ENCODE data around the gene GSTT4.
"Not testable (repeated sequence)": the region's sequence is repeated elsewhere in the genome, so short reads cannot be mapped to it uniquely, and the experiment has no call there.

GSTT4 gene

GRCh38 chr22:24024354-24024753, 19.1 kb upstream of the GSTT4 start:
- no peak for DNase-seq

DNA sequence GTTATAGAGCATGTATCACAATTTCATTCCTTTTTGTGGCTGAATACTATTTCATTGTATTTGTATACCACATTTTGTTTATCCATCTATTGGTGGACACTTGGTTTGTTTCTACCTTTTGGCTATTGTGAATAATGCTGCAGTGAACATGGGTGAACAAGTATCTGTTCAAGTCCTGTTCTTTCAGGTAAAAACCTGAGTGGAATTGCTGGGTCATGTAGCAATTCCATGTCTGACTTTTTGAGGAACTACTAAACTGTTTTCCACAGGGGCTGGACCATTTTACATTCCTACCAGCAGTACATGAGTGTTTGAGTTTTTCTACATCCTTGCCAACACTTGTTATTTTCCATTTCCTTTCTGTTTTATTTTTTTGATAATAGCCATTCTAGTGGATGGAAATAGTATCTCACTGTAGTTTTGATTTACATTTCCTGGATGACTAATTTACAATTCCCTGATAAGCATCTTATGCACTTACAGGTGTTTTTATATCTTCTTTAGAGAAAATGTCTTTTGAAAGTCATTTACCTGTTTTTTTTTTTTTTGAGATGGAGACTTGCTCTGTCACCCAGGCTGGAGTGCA, 18.0 kb upstream of the GSTT4 start:
- no peak for DNase-seq

DNA sequence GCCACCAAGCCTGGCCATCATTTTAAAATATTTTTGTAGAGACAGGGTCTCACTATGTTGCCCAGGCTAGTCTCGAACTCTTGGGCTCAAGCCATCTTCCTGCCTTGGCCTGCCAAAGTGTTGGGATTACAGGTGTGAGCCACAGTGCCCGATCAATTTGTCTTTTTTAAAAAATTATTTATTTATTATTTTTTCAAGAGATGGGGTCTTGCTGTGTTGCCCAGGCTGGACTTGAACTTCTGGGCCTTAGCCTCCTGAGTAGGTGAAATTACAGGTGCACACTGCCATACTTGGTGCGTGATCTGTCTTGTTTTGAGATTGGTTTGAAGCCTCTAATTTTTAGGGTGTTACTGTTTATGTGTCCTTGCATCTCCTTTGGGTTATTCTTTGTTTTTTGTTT, 16.1 kb upstream of the GSTT4 start:
- DNase-seq = no peak

- no peak for DNase-seq
These were observed 10.9 kb upstream of the GSTT4 start for GRCh38 chr22:24016156-24016555.

GRCh38 chr22:24011735-24012068, 6.4 kb upstream of the GSTT4 start:
- no peak for DNase-seq

GRCh38 chr22:24010018-24010391, 4.8 kb upstream of the GSTT4 start:
- no peak for DNase-seq

- no peak for DNase-seq
These were observed 4.2 kb upstream of the GSTT4 start for GRCh38 chr22:24009227-24010017.

DNA sequence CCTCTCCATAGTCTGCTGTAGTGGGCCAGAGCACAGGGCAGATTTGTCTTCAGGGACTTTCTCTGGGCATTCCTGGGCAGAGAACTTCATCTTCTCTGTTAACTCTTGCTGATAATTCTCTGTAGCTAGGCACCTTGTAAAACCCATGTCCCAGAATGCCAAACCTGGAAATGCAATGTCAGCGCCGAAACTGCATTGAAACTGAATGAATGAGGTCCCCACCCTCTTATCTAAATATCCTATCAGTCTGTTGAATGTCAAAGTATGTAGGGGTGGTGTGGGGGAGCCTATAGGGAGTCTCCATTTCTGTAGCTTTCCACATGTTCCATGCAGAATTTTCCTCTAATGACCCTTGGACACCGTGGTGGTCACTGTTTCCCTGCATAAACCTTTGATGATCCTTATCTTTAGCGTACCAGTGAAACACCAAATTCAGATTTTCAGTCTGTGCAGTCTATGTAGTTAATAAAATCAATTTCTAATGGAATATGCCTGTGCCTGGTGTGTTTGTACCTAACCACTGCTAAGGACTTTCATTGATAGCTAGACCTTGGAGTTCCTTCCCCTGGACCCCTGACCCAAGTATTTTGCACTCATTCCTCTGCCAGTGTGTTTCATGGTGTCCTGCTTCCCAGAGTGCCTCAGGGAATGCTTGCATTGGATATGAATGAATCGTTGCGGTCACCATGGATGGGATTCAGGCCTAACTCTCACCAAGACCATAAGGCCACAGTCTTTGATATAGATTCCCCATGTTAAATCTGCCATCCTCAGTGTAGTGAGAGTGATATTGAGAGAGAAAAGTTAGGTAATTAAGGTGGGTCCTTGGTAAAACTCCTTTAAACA, 3.4 kb upstream of the GSTT4 start:
- DNase-seq = no peak

DNA sequence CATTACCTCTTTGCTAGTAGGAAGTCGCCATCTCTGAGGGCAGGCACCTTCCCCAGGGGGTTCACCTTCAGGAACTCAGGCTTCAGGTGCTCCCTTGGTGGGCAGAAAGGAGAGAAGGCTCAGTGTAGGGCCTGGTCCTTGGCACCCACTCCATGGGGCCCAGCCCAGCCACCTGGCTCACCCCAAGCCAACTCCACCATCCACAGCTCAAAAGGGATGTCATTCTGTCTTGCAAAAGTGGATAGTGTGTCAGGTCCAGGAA, 2.7 kb upstream of the GSTT4 start:
- no peak for DNase-seq

GRCh38 chr22:24007253-24008021, 2.2 kb upstream of the GSTT4 start:
- DNase-seq = no peak

DNA sequence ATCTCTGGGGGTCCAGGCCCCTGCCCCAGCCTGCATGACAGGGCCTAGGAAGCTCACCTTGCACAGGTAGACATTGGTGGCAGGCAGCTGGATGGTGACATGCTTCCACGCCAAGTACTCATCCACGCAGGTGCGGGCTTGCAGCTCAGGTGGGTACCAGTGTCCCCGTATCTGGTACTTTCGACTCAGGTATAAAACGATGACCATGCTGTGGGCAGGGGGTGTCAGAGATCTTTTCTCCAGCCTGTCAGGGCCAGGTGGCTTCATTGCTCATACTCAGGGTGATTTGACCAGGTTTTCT, 1.6 kb upstream of the GSTT4 start:
- no peak for DNase-seq

- no peak for DNase-seq
These were observed 1.1 kb upstream of the GSTT4 start for GRCh38 chr22:24006207-24006913.

DNA sequence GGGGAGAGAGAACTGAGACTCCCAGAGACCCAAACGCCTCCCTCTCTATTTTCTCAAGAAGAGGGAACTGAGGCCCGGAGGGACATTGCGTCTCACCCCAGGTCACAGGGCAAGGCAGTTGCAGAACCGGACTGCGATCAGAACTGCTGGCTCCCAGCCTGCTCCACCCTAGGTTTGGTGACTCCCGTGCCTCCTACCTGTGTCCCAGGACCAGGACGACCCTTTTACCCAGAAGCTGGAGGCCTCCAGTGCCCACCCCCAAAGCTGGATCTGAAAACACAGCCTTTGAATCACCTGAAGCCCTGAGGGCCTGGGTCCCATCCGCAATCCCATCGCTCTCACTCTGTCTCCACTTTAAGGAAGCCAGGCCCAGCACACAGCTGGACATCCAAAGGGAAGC, 1.4 kb downstream of the GSTT4 start:
- DNase-seq = peak; percentile 16

DNA sequence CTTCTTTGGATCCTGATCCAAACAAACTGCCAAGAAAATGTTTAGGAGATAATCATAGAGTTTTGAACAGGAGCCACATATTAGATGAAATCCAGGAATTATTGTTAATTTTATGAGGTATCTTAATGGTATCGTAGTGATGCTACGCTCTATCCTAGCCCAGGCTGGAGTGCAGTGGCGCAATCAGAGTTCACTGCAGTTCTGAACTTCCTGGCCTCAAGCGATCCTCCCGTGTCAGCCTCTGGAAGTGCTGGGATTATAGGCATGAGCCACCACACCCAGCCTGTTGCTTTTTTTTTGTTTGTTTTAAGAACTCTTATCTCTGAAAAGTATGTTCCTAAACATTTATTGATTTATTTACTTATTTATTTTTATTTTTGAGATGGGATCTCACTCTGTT, 2.4 kb downstream of the GSTT4 start:
- DNase-seq = no peak

DNA sequence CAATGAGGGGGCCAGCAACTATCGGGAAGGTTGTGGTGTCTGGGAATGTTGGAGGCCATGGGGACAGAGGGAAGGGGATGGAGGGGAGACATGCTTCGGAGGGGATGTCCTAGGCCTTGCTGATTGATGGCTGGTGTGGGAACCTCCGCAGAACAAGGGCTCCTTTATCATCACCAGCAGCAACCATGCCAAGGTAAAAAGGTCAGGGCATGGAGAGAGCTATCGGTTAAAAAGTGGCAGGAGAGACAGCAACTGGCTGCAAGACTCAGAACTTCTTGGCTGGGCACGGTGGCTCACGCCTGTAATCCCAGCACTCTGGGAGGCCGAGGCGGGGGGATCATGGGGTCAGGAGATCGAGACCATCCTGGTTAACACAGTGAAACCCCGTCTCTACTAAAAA, 3.0 kb downstream of the GSTT4 start:
- DNase-seq = no peak

GRCh38 chr22:24001314-24001713, 3.9 kb downstream of the GSTT4 start:
- DNase-seq = no peak

DNA sequence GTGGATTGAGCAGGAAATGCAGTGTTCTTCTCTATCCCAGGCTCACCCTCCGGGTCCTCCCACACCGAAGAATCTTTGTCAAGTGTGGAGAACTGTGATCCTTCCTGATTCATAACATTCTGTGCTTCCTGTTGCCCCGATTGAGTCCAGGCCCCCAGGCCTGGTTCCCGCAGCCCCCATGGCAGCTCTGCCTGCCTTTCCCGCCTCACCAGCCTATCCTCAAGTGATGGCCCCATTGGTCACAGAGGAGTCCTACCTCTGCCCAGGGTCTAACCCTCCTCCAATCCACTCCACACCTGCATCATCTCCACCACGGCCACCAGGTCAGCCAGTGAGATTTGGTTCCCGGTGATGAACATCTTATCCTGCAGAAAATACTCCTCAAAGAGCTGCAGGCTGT, 5.5 kb downstream of the GSTT4 start:
- not testable (repeated sequence) for DNase-seq

GRCh38 chr22:23997092-23997491, 8.2 kb downstream of the GSTT4 start:
- DNase-seq = no peak

- DNase-seq = not testable (repeated sequence)
These were observed 11.6 kb downstream of the GSTT4 start for GRCh38 chr22:23993581-23994177.

DNA sequence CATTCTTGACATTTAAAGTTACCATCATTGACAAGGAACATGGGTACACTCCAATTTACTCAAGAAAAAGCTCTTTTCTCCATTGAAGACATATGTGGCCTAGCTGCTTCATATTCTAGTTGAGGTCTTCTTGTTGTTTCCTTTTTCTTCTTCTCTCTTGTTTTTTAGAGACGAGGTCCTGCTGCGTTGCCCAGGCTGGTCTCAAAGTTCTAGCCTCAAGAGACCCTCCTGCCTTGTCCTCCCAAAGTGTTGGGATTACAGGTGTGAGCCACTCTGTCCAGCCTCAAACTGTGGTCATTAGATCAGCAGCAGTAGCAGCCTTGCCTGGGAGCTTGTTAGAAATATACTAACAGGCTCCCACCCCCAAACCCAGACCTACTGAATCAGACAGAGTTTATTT, 12.2 kb downstream of the GSTT4 start:
- DNase-seq = not testable (repeated sequence)

- DNase-seq = not testable (repeated sequence)
These were observed 15.5 kb downstream of the GSTT4 start for GRCh38 chr22:23989583-23990244.

- not testable (repeated sequence) for DNase-seq
These were observed 18.6 kb downstream of the GSTT4 start for GRCh38 chr22:23986538-23987178.

Measured in retina (tissue), 1 donor.